Thyroid gland (tissue), 4 donors: ENCODE results near the gene L1TD1. TPM values are rescaled to one million over a fixed set of nuclear protein-coding genes. Genes with fewer than 3 reads are reported as not detected.
A peak's percentile ranks its signal among the peaks of the same experiment; 100 is the strongest.

Experiments used
- DNase-seq, 2 donors: peaks; one replicate each; pipeline ENCODE4 v3.0.0-alpha.2; 2019
- H3K27ac ChIP-seq, 3 donors: fragments of 200-600 bp; sonication (generic); 1 replicate in 2 of 3; 2 replicates in 1 of 3; pipeline ENCODE4 v1.5.1; 2016 to 2019; ENCODE audit warnings: mild to moderate bottlenecking in 1 of 3, moderate library complexity in 1 of 3
- H3K27me3 ChIP-seq: fragments of 200-600 bp; sonication (generic); one replicate; pipeline ENCODE4 v1.5.1; 2019
- H3K36me3 ChIP-seq, 2 donors: fragments of 200-600 bp; sonication (generic); one replicate each; pipeline ENCODE4 v1.5.1; 2016 to 2019
- H3K4me1 ChIP-seq, 2 donors: fragments of 200-600 bp; sonication (generic); one replicate each; pipeline ENCODE4 v1.5.1; 2017 to 2019
- H3K4me3 ChIP-seq, 3 donors: fragments of 200-600 bp; sonication (generic); replicated peaks in 1 of 3; 1 replicate in 2 of 3; 2 replicates in 1 of 3; pipeline ENCODE4 v1.5.1; 2016; ENCODE audit warnings: mild to moderate bottlenecking in 1 of 3
- H3K9me3 ChIP-seq: fragments of 200-600 bp; sonication (generic); one replicate; pipeline ENCODE4 v1.5.1; 2017
- POLR2A ChIP-seq, 2 donors: fragments of 450-650 bp; IDR thresholded peaks; one replicate each; pipeline ENCODE4 v1.6.1; 2017; ENCODE audit warnings: antibody characterized with exemption in 2 of 2, mild to moderate bottlenecking in 2 of 2, moderate library complexity in 1 of 2
- WGBS, 2 donors: methylation state at CpG; one replicate each; pipeline ENCODE4 v1.1.5; 2017; 5-methylcytosine and 5-hydroxymethylcytosine counted together
- intact Hi-C: fragments of 100-400 bp; cut with DNase I; formaldehyde crosslinking; loops from one replicate; pipeline ENCODE4 v1.15.1; 2023
- total RNA-seq, 4 donors: library from RNA; depleted of rRNA; stranded (reverse); fragments of >200 nt; gene quantifications; one replicate each; pipeline ENCODE4 v1.2.3, GENCODE V29; 2016
- TF ChIP-seq, protein P1 (sequence below), 6 experiments: fragments of 200-600 bp in 3 of 6; fragments of 450-650 bp in 3 of 6; sonication (generic) in 3 of 6; IDR thresholded peaks; one replicate each; pipeline ENCODE4 v1.5.1; 2016 to 2019; ENCODE audit warnings: antibody characterized with exemption in 6 of 6, mild to moderate bottlenecking in 2 of 6, inconsistent platforms in 1 of 6, moderate library complexity in 1 of 6

The L1TD1 gene
- total RNA-seq, 4 donors from 2014 or later: 0.11 to 1.1 (median 0.60) TPM

DNA sequence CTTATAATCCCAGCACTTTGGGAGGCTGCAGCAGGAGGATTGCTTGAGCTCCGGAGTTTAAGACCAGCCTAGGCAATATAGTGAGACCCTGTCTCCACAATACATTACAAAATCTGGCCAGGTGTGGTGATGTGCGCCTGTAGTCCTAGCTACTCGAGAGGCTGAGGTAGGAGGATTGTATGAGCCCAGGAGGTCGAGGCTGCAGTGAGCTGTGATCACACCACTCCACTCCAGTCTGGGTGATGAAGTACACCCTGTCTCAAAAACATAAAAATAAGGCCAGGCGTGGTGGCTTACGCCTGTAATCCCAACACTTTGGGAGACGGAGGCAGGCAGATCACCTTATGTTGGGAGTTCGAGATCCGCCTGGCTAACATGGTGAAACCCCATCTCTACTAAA is 27.7 kb downstream of the L1TD1 start:
- 87 to 90% methylated on average over 9 of the region's 9 CpGs for WGBS, 2 donors

DNA sequence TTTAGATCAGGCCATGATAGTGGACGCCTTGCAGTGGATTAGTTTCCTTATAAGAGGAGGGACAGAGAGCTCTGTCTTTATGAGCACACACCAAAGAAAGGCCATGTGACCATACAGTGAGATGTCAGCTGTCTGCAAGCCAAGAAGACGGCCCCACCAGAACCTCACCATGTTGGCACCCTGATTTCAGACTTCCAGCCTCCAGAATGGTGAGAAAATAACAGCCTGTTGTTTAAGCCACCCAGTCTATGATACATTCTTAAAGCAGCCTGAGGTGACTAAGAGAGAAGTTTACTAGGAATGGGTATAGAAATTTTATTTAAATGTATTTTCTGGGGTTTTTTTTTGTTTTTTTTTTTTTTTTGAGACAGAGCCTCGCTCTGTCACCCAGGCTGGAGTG is 29.5 kb downstream of the L1TD1 start:
- no peak for TF ChIP-seq POLR2A (IDR thresholded peaks at IDR 0.05)
- Histone ChIP-seq H3K27ac (no peak overlapping the region), H3K27me3 (no peaks in the 10 kb centered on the region), H3K4me3 (no peak overlapping the region), H3K9me3 (no peaks in the 10 kb centered on the region), H3K4me1 (no peaks in the 10 kb centered on the region), H3K36me3 (no peaks in the 10 kb centered on the region)
- intact Hi-C loops: no loop called here
- DNase-seq: no peak
- WGBS, 2 donors: 57 to 61% methylated on average over 3 of the region's 3 CpGs

More for the DNA sequence above, 27.7 kb downstream of the L1TD1 start:
- intact Hi-C loops: no loop called here
- no peaks in the 10 kb centered on the region for H3K9me3 ChIP-seq
- no peak overlapping the region for H3K4me3 ChIP-seq
- TF ChIP-seq, protein P1, sequence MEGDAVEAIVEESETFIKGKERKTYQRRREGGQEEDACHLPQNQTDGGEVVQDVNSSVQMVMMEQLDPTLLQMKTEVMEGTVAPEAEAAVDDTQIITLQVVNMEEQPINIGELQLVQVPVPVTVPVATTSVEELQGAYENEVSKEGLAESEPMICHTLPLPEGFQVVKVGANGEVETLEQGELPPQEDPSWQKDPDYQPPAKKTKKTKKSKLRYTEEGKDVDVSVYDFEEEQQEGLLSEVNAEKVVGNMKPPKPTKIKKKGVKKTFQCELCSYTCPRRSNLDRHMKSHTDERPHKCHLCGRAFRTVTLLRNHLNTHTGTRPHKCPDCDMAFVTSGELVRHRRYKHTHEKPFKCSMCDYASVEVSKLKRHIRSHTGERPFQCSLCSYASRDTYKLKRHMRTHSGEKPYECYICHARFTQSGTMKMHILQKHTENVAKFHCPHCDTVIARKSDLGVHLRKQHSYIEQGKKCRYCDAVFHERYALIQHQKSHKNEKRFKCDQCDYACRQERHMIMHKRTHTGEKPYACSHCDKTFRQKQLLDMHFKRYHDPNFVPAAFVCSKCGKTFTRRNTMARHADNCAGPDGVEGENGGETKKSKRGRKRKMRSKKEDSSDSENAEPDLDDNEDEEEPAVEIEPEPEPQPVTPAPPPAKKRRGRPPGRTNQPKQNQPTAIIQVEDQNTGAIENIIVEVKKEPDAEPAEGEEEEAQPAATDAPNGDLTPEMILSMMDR (IDR thresholded peaks at IDR 0.05): no peak
- TF ChIP-seq POLR2A (IDR thresholded peaks at IDR 0.05): no peak
- H3K36me3 ChIP-seq: no peaks in the 10 kb centered on the region
- H3K27ac ChIP-seq: no peak overlapping the region
- no peak for DNase-seq
- no peaks in the 10 kb centered on the region for H3K4me1 ChIP-seq
- H3K27me3 ChIP-seq: no peaks in the 10 kb centered on the region

GRCh38 chr1:62227496-62227895 is 32.8 kb downstream of the L1TD1 start:
- WGBS, 2 donors: 81 to 89% methylated on average over 11 of the region's 11 CpGs
- Histone ChIP-seq H3K36me3 (no peaks in the 10 kb centered on the region), H3K4me1 (no peaks in the 10 kb centered on the region), H3K27me3 (no peaks in the 10 kb centered on the region), H3K9me3 (no peaks in the 10 kb centered on the region), H3K27ac (no peak overlapping the region), H3K4me3 (no peak overlapping the region)
- DNase-seq: no peak
- TF ChIP-seq, protein P1 (IDR thresholded peaks at IDR 0.05): no peak
- TF ChIP-seq POLR2A (IDR thresholded peaks at IDR 0.05): no peak
- intact Hi-C loops: no loop called here

- TF ChIP-seq POLR2A (IDR thresholded peaks at IDR 0.05): no peak
- TF ChIP-seq, protein P1 (IDR thresholded peaks at IDR 0.05): no peak
- Histone ChIP-seq H3K4me1 (no peaks in the 10 kb centered on the region), H3K4me3 (no peak overlapping the region), H3K27ac (no peak overlapping the region), H3K36me3 (no peaks in the 10 kb centered on the region), H3K27me3 (no peaks in the 10 kb centered on the region), H3K9me3 (no peaks in the 10 kb centered on the region)
- no peak for DNase-seq
- 85 to 87% methylated on average over 11 to 12 of the region's 12 CpGs for WGBS, 2 donors
- intact Hi-C loops: no loop called here
These were observed 33.7 kb downstream of the L1TD1 start for GRCh38 chr1:62228136-62228882.

GRCh38 chr1:62228883-62229187 is 34.2 kb downstream of the L1TD1 start:
- DNase-seq: peak; percentile 17 to 46
- Histone ChIP-seq H3K4me3 (no peak overlapping the region), H3K27me3 (no peaks in the 10 kb centered on the region), H3K9me3 (no peaks in the 10 kb centered on the region), H3K27ac (no peak overlapping the region), H3K4me1 (no peaks in the 10 kb centered on the region), H3K36me3 (no peaks in the 10 kb centered on the region)
- TF ChIP-seq, protein P1 (IDR thresholded peaks at IDR 0.05): no peak
- no peak for TF ChIP-seq POLR2A (IDR thresholded peaks at IDR 0.05)
- intact Hi-C loops: no loop called here
- WGBS, 2 donors: 50 to 66% methylated on average over 3 to 4 of the region's 4 CpGs
